Measurements from ENCODE around the gene JAG1. TPM values are rescaled to one million over a fixed set of nuclear protein-coding genes. Genes with fewer than 3 reads are reported as not detected.

The JAG1 gene
- total and polyA plus RNA-seq, 2 donors: 36.9 to 131 TPM

DNA sequence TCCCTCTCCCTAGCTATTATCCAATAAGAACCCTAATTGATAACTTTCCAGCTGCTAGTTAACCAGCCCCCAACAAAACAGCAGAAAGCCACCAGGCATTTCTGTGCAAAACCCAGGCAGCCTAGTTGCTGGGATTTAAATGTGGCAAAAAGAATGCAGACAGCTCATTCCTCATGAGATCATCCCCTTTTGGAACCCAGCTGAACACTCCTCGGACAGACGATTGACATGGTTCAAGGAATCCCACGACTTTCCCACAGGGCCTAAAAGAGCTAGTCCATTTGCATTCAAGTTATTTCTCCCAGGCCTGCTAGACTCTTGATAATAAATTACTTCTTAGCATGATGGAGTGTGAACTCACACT is 24.0 kb downstream of the JAG1 start:
- no peak for DNase-seq (ENCODE audit: extremely low spot score)
- H3K36me3 ChIP-seq (ENCODE audit: insufficient read depth): peaks cover 8% of the 10 kb centered on the region
- peaks cover 2% of the 10 kb centered on the region for H3K4me1 ChIP-seq (ENCODE audit: insufficient read depth)

DNA sequence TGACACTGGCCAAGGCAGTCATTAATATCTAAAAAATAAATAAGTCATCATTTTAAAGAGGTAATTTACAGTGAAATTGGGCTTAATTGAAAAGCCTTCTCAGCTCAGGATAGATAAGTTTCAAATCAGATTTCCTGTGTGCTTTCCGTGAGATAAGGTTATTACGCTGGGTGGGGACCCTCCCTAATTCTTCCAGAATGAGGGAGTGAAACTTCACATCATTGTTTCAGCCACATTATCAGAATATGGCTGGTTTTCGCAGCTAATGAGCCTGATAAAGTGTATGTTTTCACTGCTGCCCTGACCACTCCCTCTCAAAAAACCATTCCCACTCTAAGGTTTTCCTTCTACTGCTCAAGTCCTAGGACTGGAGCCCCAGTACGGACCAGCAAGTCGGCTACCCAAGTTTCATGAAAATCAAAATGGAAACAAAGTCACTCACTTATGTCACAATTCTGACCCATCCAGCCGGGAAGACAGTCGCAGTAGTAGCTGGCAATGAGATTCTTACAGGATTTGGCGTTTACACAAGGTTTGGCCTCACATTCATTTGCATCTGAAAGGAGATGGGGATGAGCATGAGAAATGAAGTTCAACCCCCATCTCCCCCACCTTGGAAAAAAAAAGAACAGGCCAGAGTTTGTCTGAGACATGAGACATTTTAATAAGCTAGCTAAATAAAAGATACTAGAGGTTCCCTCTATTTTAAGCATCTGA is 24.6 kb downstream of the JAG1 start:
- H3K4me1 ChIP-seq (ENCODE audit: insufficient read depth): peaks cover 2% of the 10 kb centered on the region
- 84% methylated on average over 8 of the region's 8 CpGs for WGBS

More for the DNA sequence above, 24.0 kb downstream of the JAG1 start:
- WGBS: 59% methylated on average over 3 of the region's 3 CpGs
- Histone ChIP-seq H3K27ac (ENCODE audit: low read depth) (no peak overlapping the region), H3K4me3 (ENCODE audit: low read depth, low read length) (no peak overlapping the region)

DNA sequence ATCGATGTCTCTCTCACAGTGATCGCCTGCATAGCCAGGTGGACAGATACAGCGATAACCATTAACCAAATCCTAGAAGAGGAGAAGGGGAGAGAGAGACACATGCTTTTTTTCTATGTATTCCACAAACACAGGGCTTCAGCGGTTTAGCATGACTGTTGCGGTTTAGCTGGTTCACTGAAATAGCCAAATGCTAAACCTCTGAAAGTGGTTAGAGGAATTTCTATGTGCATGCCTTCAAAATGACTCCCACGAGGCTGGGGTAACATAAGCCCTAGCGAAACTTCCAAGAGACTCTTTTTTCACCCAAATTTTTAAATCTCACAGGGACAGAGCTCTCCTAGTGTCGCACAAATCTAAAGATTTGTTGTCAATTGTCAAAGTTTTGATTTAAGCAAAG is 25.1 kb downstream of the JAG1 start:
- Histone ChIP-seq H3K36me3 (ENCODE audit: insufficient read depth) (peaks cover 15% of the 10 kb centered on the region), H3K4me1 (ENCODE audit: insufficient read depth) (peaks cover 2% of the 10 kb centered on the region), H3K27ac (ENCODE audit: low read depth) (no peak overlapping the region), H3K4me3 (ENCODE audit: low read depth, low read length) (no peak overlapping the region)
- DNase-seq (ENCODE audit: extremely low spot score): no peak
- WGBS: 87% methylated on average over 8 of the region's 8 CpGs

More for the DNA sequence above, 24.6 kb downstream of the JAG1 start:
- no peak overlapping the region for H3K27ac ChIP-seq (ENCODE audit: low read depth)
- H3K36me3 ChIP-seq (ENCODE audit: insufficient read depth): peaks cover 9% of the 10 kb centered on the region
- no peak for DNase-seq (ENCODE audit: extremely low spot score)
- H3K4me3 ChIP-seq (ENCODE audit: low read depth, low read length): no peak overlapping the region

DNA sequence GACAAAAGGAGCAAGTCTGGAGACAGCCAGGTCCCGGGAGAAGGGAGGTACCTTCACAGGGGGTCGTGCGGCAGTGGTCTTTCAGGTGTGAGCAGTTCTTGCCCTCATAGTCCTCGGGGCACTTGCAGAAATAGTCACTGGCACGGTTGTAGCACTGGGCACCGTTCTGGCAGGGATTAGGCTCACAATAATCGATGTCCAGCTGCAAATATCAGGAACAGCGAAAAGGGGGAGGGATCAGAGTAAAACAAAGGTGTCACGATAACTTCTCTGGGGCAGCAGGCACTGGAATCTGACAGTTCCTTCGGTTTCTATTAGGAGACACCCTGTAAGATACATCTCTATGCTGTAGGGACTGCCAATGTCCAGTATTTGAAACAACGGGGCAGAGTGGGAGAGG is 25.9 kb downstream of the JAG1 start:
- Histone ChIP-seq H3K36me3 (ENCODE audit: insufficient read depth) (peaks cover 18% of the 10 kb centered on the region), H3K4me3 (ENCODE audit: low read depth, low read length) (no peak overlapping the region), H3K4me1 (ENCODE audit: insufficient read depth) (peaks cover 2% of the 10 kb centered on the region), H3K27ac (ENCODE audit: low read depth) (no peak overlapping the region)
- WGBS: 81% methylated on average over 11 of the region's 11 CpGs
- no peak for DNase-seq (ENCODE audit: extremely low spot score)

DNA sequence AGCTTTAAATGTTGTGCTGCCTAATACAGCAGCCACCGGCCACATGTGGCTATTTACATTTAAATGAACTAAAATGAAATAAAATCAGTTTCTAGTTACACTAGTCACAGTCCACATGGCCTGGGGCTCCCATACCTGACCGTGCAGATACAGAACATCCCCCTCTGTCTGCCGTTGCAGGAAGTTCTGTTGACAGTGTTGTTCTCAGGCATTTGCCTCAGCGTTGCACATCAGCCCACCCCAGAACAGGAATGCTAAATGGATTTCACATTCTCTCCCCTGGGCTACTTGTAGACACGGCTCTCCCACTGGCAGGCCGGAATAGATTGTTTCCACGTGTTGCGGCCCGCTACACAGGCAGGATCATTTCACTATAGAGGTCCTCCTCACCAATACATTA is 26.3 kb downstream of the JAG1 start:
- Histone ChIP-seq H3K4me1 (ENCODE audit: insufficient read depth) (peaks cover 2% of the 10 kb centered on the region), H3K36me3 (ENCODE audit: insufficient read depth) (peaks cover 18% of the 10 kb centered on the region)
- 62% methylated on average over 9 of the region's 9 CpGs for WGBS

DNA sequence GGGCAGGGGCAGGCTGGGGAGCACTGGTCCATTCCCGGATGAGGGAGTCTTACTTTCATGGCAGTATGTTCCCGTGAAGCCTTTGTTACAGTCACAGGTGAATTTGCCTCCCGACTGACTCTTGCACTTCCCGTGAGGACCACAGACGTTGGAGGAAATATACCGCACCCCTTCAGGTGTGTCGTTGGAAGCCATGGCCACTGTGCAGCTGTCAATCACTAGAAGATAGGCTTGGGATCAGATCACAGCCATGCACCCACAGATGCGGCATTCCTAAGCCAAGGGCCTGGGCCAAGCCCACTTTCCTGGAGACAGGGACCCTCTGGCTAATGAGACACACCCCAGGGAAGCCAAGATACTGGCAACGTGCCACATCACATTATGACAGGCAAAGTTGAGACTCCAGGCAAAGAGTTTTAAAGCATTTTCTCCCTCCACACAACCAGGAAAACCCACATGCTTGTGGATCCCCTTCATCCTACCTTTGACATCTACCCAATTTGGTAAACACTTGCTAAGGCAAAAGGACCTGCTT is 26.8 kb downstream of the JAG1 start:
- H3K36me3 ChIP-seq (ENCODE audit: insufficient read depth): peaks cover 18% of the 10 kb centered on the region
- no peak overlapping the region for H3K27ac ChIP-seq (ENCODE audit: low read depth)
- no peak for DNase-seq (ENCODE audit: extremely low spot score)
- H3K4me3 ChIP-seq (ENCODE audit: low read depth, low read length): no peak overlapping the region
- 87% methylated on average over 9 of the region's 9 CpGs for WGBS
- peaks cover under 1% of the 10 kb centered on the region for H3K4me1 ChIP-seq (ENCODE audit: insufficient read depth)

More for the DNA sequence above, 26.3 kb downstream of the JAG1 start:
- Histone ChIP-seq H3K27ac (ENCODE audit: low read depth) (no peak overlapping the region), H3K4me3 (ENCODE audit: low read depth, low read length) (no peak overlapping the region)
- DNase-seq (ENCODE audit: extremely low spot score): no peak

DNA sequence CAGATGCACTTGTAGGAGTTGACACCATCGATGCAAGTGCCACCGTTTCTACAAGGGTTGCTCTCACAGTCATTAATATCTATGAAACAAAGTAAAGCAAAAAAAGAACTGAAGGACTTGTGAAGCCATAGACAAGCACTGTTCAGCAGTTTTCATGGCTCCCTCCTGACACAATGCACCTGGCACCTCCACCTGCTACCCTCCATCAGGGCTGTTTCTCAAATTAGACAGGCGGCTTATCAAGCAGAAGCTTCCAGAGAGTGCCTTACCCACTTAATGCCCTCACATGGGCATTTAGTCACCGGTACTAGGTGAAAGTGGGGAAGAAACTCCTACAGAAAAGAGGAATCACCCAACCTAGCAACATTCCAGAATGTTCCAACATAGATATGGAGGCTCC is 27.8 kb downstream of the JAG1 start:
- WGBS: 89% methylated on average over 4 of the region's 4 CpGs
- no peaks in the 10 kb centered on the region for H3K4me1 ChIP-seq (ENCODE audit: insufficient read depth)
- H3K4me3 ChIP-seq (ENCODE audit: low read depth, low read length): no peak overlapping the region
- no peak overlapping the region for H3K27ac ChIP-seq (ENCODE audit: low read depth)
- peaks cover 22% of the 10 kb centered on the region for H3K36me3 ChIP-seq (ENCODE audit: insufficient read depth)
- DNase-seq (ENCODE audit: extremely low spot score): no peak

DNA sequence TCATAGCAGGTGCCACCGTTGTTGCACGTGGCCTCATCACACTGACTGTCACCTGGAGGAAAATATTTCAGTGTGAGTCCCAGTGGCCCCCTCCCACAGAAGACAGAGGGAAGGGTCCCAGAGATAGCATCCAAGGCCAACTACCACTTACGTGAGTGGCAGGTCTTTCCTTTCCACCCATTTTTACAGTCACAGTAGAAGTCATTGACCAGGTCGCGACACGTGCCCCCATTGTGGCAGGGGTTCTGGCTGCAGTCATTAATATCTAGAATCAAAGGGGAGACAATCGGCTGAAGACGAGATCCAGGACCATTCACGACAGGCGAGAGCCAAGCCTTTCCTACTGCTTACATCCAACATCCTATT is 28.6 kb downstream of the JAG1 start:
- peaks cover 24% of the 10 kb centered on the region for H3K36me3 ChIP-seq (ENCODE audit: insufficient read depth)
- no peak for DNase-seq (ENCODE audit: extremely low spot score)

DNA sequence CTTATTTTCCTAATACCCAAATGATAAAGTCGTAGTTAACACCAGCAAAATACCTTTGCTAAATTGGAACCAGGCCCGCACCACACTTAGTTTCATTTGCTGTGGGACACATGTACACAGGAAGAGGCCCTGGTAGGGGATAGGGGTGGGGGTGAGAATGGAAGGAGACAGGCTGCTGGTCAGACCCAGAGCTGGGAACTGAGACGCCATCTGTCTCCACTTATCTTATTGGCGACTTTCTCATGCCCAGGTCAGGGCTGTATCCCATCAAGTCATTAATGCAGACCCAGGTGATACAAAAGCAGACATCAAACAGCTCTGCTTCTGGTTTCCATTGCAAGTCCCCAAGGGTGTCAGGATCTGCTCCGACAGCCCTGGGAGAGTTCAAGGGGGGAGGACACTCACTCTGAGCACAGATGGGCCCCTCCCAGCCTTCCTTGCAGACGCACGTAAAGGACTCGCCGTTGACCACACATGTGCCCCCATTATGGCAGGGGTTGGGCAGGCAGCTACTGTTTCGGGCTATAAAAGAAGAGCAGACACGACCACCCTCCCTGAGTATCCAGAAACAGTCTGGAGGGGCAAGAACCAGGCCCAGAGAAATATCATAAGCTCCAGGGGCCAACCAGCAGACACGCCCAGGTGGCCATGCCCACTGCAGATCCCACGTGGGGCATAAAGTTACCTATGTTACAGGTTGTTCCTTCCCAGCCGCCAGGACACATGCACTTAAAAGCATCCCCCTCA is 29.2 kb downstream of the JAG1 start:
- Histone ChIP-seq H3K4me1 (ENCODE audit: insufficient read depth) (no peaks in the 10 kb centered on the region), H3K4me3 (ENCODE audit: low read depth, low read length) (no peak overlapping the region), H3K36me3 (ENCODE audit: insufficient read depth) (peaks cover 24% of the 10 kb centered on the region), H3K27ac (ENCODE audit: low read depth) (no peak overlapping the region)
- no peak for DNase-seq (ENCODE audit: extremely low spot score)
- WGBS: 76% methylated on average over 14 of the region's 14 CpGs

More for the DNA sequence above, 28.6 kb downstream of the JAG1 start:
- H3K4me1 ChIP-seq (ENCODE audit: insufficient read depth): no peaks in the 10 kb centered on the region
- no peak overlapping the region for H3K27ac ChIP-seq (ENCODE audit: low read depth)
- H3K4me3 ChIP-seq (ENCODE audit: low read depth, low read length): no peak overlapping the region
- 79% methylated on average over 10 of the region's 10 CpGs for WGBS

DNA sequence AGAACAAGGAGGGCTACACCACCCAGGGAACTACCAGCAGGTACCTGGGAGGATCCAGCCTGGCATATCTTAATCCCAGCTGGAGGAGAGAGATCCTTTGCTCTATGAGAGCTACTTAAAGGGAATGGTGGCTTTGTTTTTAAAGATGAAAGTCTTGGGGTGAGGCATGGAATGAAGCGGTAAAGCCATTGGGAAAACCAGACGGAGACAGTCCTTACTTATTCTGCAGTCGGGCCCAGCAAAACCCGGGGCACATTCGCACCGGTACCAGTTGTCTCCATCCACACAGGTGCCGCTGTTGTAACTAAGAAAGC is 30.3 kb downstream of the JAG1 start:
- H3K4me1 ChIP-seq (ENCODE audit: insufficient read depth): no peaks in the 10 kb centered on the region
- no peak overlapping the region for H3K27ac ChIP-seq (ENCODE audit: low read depth)
- 83% methylated on average over 7 of the region's 7 CpGs for WGBS
- H3K36me3 ChIP-seq (ENCODE audit: insufficient read depth): peaks cover 20% of the 10 kb centered on the region
- H3K4me3 ChIP-seq (ENCODE audit: low read depth, low read length): no peak overlapping the region
- no peak for DNase-seq (ENCODE audit: extremely low spot score)

DNA sequence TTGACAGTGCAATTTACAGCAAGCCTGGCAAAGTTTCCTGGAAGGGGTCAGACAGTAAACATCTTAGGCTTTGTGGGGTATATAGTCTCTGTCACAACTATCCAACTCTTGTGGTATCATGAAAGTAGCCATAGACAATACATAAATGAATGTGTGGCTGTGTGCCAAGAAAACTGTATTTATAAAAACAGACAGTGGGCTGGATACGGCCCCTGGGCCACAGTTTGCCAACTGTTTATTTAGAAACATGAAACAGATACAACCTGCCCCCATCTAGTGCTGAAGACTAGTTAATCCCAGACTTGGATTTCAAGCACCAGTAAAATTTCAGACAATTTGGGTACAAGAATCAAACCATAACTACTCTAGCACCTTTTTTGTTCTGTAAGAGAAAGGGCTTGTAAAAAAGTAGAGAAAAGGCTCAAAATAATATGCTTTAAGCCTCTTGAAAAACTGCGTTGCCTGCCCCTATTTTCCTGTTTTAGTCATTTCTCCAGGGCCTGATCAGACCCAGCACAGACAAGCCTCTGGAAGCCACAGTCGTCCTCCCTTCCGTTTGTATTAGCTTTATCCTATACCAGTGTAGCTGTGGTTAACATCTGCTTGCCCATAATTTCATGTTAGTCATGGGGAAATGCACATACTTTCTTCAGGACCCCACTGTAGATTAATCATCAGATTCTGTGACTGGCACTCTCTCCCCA is 30.8 kb downstream of the JAG1 start:
- Histone ChIP-seq H3K27ac (ENCODE audit: low read depth) (no peak overlapping the region), H3K4me3 (ENCODE audit: low read depth, low read length) (no peak overlapping the region), H3K36me3 (ENCODE audit: insufficient read depth) (peaks cover 17% of the 10 kb centered on the region), H3K4me1 (ENCODE audit: insufficient read depth) (no peaks in the 10 kb centered on the region)
- 47% methylated on average over 4 of the region's 4 CpGs for WGBS
- DNase-seq (ENCODE audit: extremely low spot score): no peak

DNA sequence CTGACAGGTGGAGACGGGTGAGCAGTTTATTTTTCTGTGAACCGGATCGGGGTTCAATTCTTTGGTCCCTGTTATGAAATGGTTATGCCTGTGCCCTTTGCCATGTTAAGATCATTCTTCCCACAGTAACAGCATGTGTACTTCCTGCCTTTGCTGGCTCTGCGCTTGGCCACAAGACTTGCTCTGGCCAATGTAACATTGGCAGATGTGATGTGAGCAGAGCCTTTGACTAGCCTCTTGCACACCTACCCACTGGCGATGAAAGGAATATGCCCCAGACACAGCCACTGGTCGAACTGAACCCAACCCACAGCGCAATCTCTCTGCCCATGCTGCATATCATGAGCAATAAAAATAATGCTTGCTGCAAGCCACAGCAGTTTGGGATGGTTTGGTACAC is 31.9 kb downstream of the JAG1 start:
- peaks cover 2% of the 10 kb centered on the region for H3K4me1 ChIP-seq (ENCODE audit: insufficient read depth)
- peaks cover 16% of the 10 kb centered on the region for H3K36me3 ChIP-seq (ENCODE audit: insufficient read depth)
- H3K27ac ChIP-seq (ENCODE audit: low read depth): no peak overlapping the region
- DNase-seq (ENCODE audit: extremely low spot score): no peak
- H3K4me3 ChIP-seq (ENCODE audit: low read depth, low read length): no peak overlapping the region
- WGBS: 91% methylated on average over 7 of the region's 7 CpGs

DNA sequence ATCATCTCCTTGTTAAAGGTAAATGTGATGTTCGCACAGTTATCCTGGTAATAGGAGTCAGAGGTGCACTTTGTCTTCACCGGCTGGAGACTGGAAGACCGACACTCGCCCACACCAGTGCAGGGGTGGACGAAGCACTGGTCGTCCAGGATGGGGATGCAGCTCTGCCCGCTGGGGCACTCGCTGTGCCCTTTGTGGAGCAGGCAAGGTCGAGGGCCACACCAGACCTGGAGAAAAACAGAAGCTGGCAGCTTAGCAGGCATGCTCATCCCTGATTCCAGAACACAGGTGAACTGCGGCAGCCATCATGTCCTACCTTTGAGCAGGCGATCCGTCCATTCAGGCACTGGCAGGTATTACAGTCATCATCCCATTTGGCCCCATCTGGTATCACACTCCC is 32.3 kb downstream of the JAG1 start:
- Histone ChIP-seq H3K27ac (ENCODE audit: low read depth) (peak overlapping the region; percentile 12), H3K4me3 (ENCODE audit: low read depth, low read length) (no peak overlapping the region), H3K36me3 (ENCODE audit: insufficient read depth) (peaks cover 16% of the 10 kb centered on the region), H3K4me1 (ENCODE audit: insufficient read depth) (peaks cover 2% of the 10 kb centered on the region)
- DNase-seq (ENCODE audit: extremely low spot score): no peak
- WGBS: 94% methylated on average over 12 of the region's 12 CpGs

DNA sequence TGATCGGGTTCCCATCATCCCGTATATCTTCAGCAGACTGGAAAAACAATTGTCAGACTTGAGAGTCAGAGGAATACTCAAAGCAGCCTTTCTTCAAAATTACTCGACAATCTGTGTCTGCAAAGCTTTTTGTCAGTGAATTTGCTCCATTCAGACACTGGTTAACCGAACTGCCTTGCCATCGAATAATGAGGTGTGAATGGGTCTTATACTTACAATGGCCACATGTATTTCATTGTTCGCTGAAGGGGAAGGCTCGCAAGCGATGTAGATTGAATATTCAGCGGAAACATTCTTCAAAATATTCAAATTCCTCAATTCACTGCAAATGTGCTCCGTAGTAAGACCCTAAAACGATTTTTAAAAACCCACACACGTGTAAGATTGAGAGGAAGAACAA is 32.9 kb downstream of the JAG1 start:
- no peak for DNase-seq (ENCODE audit: extremely low spot score)
- WGBS: 89% methylated on average over 12 of the region's 12 CpGs
- no peak overlapping the region for H3K27ac ChIP-seq (ENCODE audit: low read depth)
- H3K4me1 ChIP-seq (ENCODE audit: insufficient read depth): peaks cover 4% of the 10 kb centered on the region
- peaks cover 16% of the 10 kb centered on the region for H3K36me3 ChIP-seq (ENCODE audit: insufficient read depth)
- no peak overlapping the region for H3K4me3 ChIP-seq (ENCODE audit: low read depth, low read length)

All from urinary bladder (tissue), 4 donors.